ENCODE results near the gene GSPT1.
"Not testable (repeated sequence)": the region's sequence is repeated elsewhere in the genome, so short reads cannot be mapped to it uniquely, and the experiment has no call there.

The GSPT1 gene

GRCh38 chr16:11857161-11857560 is 58.6 kb downstream of the GSPT1 start:
- no peak for DNase-seq (ENCODE audit: low read depth in 2 of 2)

- DNase-seq (ENCODE audit: low read depth in 2 of 2), result no peak
These were observed 63.5 kb downstream of the GSPT1 start for GRCh38 chr16:11852092-11852809.

GRCh38 chr16:11851294-11852091 is 64.3 kb downstream of the GSPT1 start, which contains the start of gene RSL1D1:
Gene RSL1D1 (minus strand): TSS chr16:11851542. CDS start chr16:11851512, 30 bp downstream.
- peak; percentile 86 to 88 for DNase-seq (ENCODE audit: low read depth in 2 of 2)

DNA sequence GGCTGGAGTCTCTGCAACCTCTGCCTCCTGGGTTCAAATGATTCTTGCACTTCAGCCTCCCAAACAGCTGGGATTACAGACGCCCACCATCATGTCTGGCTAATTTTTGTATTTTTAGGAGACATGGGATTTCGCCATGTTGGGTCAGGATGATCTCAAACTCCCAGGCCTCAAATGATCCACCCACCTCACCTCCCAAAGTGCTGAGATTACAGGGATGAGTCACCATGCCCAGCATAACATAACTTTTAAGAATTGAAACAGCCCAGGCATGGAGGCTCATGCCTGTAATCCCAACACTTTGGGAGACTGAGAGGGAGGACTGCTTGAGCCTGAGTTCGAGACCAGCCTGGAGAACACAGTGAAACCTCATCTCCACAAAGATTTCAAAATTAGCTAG is 66.9 kb downstream of the GSPT1 start:
- DNase-seq (ENCODE audit: low read depth in 2 of 2), result no peak

DNA sequence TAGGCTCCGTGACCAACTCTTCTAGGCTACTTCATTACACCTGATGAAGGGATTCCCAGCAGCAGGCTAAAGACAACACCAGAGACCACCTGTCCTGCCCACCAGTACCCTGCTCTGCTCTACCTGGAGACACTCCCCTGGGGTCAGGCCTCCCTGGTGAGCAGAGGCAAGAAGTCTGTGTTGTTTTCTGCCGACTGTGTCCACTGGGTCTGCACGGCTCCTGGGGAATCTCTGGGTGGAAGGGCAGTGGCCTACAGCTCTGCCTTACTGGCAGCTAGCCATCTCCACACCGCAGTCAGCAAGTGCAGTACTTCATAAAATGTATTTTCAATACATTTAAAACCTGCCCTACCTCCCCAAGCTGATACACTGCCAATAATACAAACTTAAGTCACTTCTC is 71.3 kb downstream of the GSPT1 start:
- DNase-seq (ENCODE audit: low read depth in 2 of 2), result no peak

GRCh38 chr16:11843861-11844260 is 71.9 kb downstream of the GSPT1 start:
- DNase-seq (ENCODE audit: low read depth in 2 of 2), result no peak

DNA sequence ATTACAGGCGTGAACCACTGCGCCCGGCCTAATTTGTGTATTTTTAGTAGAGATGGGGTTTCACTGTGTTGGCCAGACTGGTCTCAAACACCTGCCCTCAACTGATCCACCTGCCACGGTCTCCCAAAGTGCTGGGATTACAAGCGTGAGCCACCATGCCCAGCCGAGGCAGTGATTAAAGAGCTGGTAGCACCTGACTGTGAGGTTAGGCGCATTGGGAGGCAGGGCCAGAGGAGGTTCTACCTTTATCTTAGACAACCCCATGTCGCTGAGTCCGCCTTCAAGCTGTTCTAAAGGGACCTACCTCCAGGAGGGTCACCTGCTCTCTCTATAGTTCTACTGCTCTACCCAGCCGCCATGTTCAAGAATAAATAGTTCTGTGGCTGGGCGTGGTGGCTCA is 72.5 kb downstream of the GSPT1 start:
- DNase-seq (ENCODE audit: low read depth in 2 of 2), result no peak

DNA sequence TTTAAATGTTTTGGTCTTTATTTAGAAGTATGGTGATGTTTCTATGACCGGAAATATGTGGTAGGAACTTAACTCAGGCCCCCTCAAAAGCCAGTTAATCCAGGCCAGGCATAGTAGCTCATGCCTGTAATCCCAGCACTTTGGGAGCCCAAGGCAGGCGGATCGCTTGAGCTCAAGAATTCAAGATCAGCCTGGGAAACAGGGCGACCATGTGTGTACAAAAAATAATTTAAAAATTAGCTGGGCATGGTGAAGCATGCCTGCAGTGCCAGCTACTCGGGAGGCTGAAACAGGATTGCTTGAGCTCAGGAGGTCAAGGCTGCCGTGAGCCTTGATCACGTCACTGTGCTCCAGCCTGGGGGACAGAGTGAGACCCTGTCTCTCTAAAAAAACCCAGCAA is 74.7 kb downstream of the GSPT1 start:
- no peak for DNase-seq (ENCODE audit: low read depth in 2 of 2)

DNA sequence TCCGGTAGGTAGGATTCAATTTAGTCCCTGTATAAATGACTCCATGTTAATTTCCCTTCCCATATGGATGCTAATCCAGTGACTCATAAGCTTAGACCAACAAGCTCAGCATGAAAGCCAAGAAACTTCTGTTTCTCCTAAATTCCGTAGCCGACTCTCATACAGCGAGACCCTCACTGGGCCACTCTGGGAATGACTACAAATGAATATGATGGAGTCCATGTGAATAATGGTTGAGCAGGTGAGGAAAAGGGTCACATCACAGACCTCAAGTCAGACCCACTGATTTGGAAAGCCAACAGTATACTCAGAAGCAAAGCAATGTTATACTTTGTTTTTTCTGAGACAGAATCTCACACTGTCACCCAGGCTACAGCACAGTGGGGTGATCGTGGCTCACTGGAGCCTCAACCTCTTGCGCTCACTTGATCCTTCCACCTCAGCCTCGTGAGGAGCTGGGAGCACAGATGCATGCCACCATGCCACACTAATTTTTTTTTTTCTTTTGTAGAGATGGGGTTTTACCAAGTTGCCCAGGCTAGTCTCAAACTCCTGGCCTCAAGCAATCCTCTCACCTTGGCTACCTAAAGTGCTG is 79.0 kb downstream of the GSPT1 start:
- no peak for DNase-seq (ENCODE audit: low read depth in 2 of 2)

- DNase-seq (ENCODE audit: low read depth in 2 of 2), result no peak
These were observed 79.7 kb downstream of the GSPT1 start for GRCh38 chr16:11835891-11836649.

- no peak for DNase-seq (ENCODE audit: low read depth in 2 of 2)
These were observed 80.4 kb downstream of the GSPT1 start for GRCh38 chr16:11835309-11835708.

DNA sequence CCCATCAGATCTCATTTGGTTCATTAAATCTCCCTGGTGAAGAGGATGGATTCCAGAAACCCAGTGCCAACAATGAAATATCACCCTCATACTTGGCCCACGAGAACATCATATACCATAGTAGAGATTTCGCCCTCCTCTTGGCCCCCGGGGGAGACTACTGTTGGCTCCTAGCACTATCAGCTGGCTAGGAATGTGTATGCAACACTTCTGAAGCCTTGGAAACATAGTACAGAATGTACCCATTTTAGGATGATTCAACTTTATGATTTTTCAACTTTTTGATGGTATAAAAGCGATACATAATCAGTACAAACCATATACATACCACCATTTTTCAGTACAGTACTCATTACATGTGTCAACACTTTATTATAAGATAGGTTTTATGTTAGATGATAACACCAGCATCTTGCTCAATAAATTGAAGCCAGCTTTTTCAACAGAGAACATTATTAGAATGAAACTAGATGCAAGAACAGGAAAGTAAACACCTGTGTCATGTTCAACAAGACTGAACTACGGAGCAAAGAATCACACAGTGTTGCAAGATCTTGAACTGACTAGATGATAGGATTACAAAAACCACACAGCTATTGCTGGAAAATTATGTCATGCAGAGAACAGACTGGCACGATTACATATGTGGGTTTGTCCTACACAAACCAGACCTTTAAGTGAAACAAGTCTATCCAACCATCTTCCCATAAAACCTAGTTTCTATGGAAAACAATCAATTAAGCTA is 81.6 kb downstream of the GSPT1 start:
- DNase-seq (ENCODE audit: low read depth in 2 of 2), result no peak

GRCh38 chr16:11828696-11829095 is 87.1 kb downstream of the GSPT1 start:
- no peak for DNase-seq (ENCODE audit: low read depth in 2 of 2)

DNA sequence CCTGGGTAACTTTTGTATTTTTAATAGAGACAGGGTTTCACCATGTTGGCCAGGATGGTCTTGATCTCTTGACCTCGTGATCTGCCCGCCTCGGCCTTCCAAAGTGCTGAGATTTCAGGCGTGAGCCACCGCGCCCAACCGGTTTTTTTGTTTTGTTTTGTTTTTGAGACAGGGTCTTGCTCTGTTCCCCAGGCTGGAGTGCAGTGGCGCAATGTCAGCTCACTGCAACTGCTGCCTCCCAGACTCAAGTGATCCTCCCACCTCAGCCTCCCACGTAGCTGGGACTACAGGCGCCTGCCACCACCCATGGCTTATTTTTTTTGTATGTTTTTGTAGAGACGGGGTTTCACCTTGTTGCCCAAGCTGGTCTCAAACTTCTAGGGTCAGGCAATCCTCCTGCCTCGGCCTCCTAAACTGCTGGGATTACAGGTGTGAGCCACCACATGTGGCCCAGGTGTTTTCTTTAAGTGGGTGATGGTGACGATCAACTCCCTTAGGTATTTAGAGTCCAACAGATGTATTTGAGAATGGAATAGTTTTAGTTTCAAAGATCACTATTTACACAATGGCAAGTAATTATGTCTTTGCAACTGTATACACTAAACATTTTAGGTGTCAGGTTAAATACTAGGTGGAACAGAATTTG is 90.1 kb downstream of the GSPT1 start:
- DNase-seq (ENCODE audit: low read depth in 2 of 2), result not testable (repeated sequence)

DNA sequence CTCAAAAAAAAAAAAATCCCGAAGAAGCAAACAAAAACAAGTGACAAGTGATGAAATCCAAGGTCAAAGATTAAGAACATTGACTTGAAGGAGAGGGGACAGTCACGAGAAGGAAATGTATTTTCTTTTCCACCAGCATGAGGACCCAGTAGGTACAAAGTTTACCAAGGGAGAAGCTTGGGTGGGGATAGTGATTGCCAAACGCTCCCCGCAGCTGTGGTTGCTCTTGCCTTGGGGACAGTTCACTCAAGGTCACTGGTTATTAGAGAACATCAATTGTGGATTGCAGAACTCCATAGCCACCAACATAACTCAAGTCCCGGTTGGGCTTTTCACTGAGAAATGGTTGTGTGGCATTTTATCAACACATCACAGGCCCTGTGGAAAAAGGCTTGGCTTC is 91.4 kb downstream of the GSPT1 start:
- no peak for DNase-seq (ENCODE audit: low read depth in 2 of 2)

GRCh38 chr16:11823645-11824044 is 92.1 kb downstream of the GSPT1 start:
- DNase-seq (ENCODE audit: low read depth in 2 of 2), result not testable (repeated sequence)

- DNase-seq (ENCODE audit: low read depth in 2 of 2), result no peak
These were observed 96.0 kb downstream of the GSPT1 start for GRCh38 chr16:11819798-11820197.

DNA sequence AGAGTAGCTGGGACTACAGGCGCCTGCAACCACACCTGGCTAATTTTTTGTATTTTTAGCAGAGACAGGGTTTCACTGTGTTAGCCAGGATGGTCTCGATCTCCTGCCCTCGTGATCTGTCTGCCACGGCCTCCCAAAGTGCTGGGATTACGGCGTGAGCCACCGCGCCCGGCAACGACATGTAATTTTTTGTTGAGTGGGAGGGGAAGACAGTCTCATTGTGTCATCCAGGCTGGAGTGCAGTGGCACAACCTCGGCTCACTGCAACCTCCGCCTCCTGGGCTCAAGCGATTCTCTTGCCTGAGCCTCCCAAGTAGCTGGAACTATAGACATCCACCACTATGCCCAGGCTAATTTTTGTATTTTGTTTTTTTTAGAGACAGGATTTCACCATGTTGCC is 96.8 kb downstream of the GSPT1 start:
- DNase-seq (ENCODE audit: low read depth in 2 of 2), result not testable (repeated sequence)

Measured in stimulated activated CD8-positive, alpha-beta memory T cell treated with anti-CD3 and anti-CD28 coated beads, Interleukin-2, amount 100 ng/mL, for 1 hour (primary cell).